ENCODE results near the gene PMAIP1. TPM values are rescaled to one million over a fixed set of nuclear protein-coding genes. Genes with fewer than 3 reads are reported as not detected.

The PMAIP1 gene
- polyA plus RNA-seq, 1 donor (not counting 4 experiments of a cell fraction or from before 2014, with no cell fraction given), result 49.1 TPM

DNA sequence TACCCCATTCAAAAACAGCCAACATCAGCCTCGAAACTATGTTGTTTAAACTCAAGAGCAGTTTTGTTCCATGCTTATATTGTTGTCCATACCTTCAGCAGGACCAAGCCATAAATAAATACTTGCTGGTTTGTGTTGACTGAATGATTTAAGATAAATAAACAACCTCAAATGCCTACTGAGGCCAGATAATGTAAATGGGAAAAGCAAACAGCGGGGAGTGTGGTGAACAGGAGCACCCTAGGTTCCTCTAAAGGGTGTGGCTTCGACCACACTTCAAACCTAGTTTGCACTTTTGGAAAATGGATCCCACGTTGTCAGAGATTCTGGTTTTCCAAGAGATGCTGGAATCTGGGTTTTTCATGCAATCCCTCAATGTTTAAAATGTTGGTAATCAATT, 1.7 kb upstream of the PMAIP1 start:
- H3K36me3 ChIP-seq (ENCODE audit: control insufficient read depth in 2 of 2, extremely low read depth in 1 of 2, insufficient read depth in 2 of 2, low read length in 2 of 2), result no peaks in the 10 kb centered on the region
- TF ChIP-seq EZH2 (IDR thresholded peaks at IDR 0.05; ENCODE audit: low read length) (no peak), CTCF (optimal IDR thresholded peaks at IDR 0.05 in 1 of 3, IDR thresholded peaks at IDR 0.05 in 1 of 3, conservative IDR thresholded peaks at IDR 0.05 in 1 of 3; ENCODE audit: extremely low read depth in 1 of 3, insufficient read depth in 2 of 3, low read length in 3 of 3) (no peak)
- no peaks in the 10 kb centered on the region for H3K9me1 ChIP-seq (ENCODE audit: control insufficient read depth, extremely low read depth, insufficient read depth, low read length)
- no peak overlapping the region for H2AFZ ChIP-seq (ENCODE audit: control insufficient read depth, low read length)
- FAIRE-seq (no peak), DNase-seq (ENCODE audit: low read depth, low spot score) (no peak)
- no peak overlapping the region for H3K27ac ChIP-seq (ENCODE audit: control insufficient read depth, insufficient read depth, low read length)
- no peak overlapping the region for H3K4me3 ChIP-seq (ENCODE audit: control insufficient read depth in 2 of 3, extremely low read depth in 1 of 3, insufficient read depth in 2 of 3, low read depth in 1 of 3, low read length in 3 of 3)
- H3K9me3 ChIP-seq (ENCODE audit: control insufficient read depth, low read depth, low read length), result no peaks in the 10 kb centered on the region
- no peak overlapping the region for H3K9ac ChIP-seq (ENCODE audit: control insufficient read depth, extremely low read depth, insufficient read depth, low read length)
- peak overlapping the region; percentile 98 for H3K4me2 ChIP-seq (ENCODE audit: control insufficient read depth, extremely low read depth, insufficient read depth, low read depth, low read length)
- no peaks in the 10 kb centered on the region for H4K20me1 ChIP-seq (ENCODE audit: control insufficient read depth, extremely low read depth, insufficient read depth, low read length)
- dilution Hi-C loops (cut with MboI; ENCODE audit: extremely low pct_ligation_motif_present, low sequenced_read_pairs), result no loop called here
- no peaks in the 10 kb centered on the region for H3K27me3 ChIP-seq (ENCODE audit: control insufficient read depth, extremely low read depth, insufficient read depth, low read length)
- H3K4me1 ChIP-seq (ENCODE audit: control insufficient read depth, extremely low read depth, insufficient read depth, low read length), result peaks cover 30% of the 10 kb centered on the region
- H3K79me2 ChIP-seq (ENCODE audit: control insufficient read depth, insufficient read depth, low read length), result peaks cover 33% of the 10 kb centered on the region

- peak overlapping the region; percentile 82 to 92 (median 90) for H3K4me3 ChIP-seq (ENCODE audit: control insufficient read depth in 2 of 3, extremely low read depth in 1 of 3, insufficient read depth in 2 of 3, low read depth in 1 of 3, low read length in 3 of 3)
- TF ChIP-seq EZH2 (IDR thresholded peaks at IDR 0.05; ENCODE audit: low read length) (no peak), CTCF (optimal IDR thresholded peaks at IDR 0.05 in 1 of 3, IDR thresholded peaks at IDR 0.05 in 1 of 3, conservative IDR thresholded peaks at IDR 0.05 in 1 of 3; ENCODE audit: extremely low read depth in 1 of 3, insufficient read depth in 2 of 3, low read length in 3 of 3) (no peak)
- H3K36me3 ChIP-seq (ENCODE audit: control insufficient read depth in 2 of 2, extremely low read depth in 1 of 2, insufficient read depth in 2 of 2, low read length in 2 of 2), result no peaks in the 10 kb centered on the region
- no peaks in the 10 kb centered on the region for H3K9me1 ChIP-seq (ENCODE audit: control insufficient read depth, extremely low read depth, insufficient read depth, low read length)
- dilution Hi-C loops (cut with MboI; ENCODE audit: extremely low pct_ligation_motif_present, low sequenced_read_pairs), result no loop called here
- H3K9me3 ChIP-seq (ENCODE audit: control insufficient read depth, low read depth, low read length), result no peaks in the 10 kb centered on the region
- H3K4me1 ChIP-seq (ENCODE audit: control insufficient read depth, extremely low read depth, insufficient read depth, low read length), result peaks cover 32% of the 10 kb centered on the region
- H4K20me1 ChIP-seq (ENCODE audit: control insufficient read depth, extremely low read depth, insufficient read depth, low read length), result no peaks in the 10 kb centered on the region
- peak overlapping the region; percentile 86 for H2AFZ ChIP-seq (ENCODE audit: control insufficient read depth, low read length)
- H3K4me2 ChIP-seq (ENCODE audit: control insufficient read depth, extremely low read depth, insufficient read depth, low read depth, low read length), result peak overlapping the region; percentile 98
- DNase-seq (ENCODE audit: low read depth, low spot score) (no peak), FAIRE-seq (no peak)
- H3K27ac ChIP-seq (ENCODE audit: control insufficient read depth, insufficient read depth, low read length), result peak overlapping the region; percentile 100
- peak overlapping the region; percentile 97 for H3K9ac ChIP-seq (ENCODE audit: control insufficient read depth, extremely low read depth, insufficient read depth, low read length)
- peaks cover 37% of the 10 kb centered on the region for H3K79me2 ChIP-seq (ENCODE audit: control insufficient read depth, insufficient read depth, low read length)
- no peaks in the 10 kb centered on the region for H3K27me3 ChIP-seq (ENCODE audit: control insufficient read depth, extremely low read depth, insufficient read depth, low read length)
These were observed 1.0 kb upstream of the PMAIP1 start for GRCh38 chr18:59898609-59899297.
